CMK (cell line): ENCODE data around the gene ATXN1.
"Not testable (repeated sequence)": the region's sequence is repeated elsewhere in the genome, so short reads cannot be mapped to it uniquely, and the experiment has no call there.

Experiments
- DNase-seq: peaks from one replicate; pipeline ENCODE4 v3.0.0-alpha.2; 2010; ENCODE audit warnings: low read depth

ATXN1 gene

GRCh38 chr6:16760516-16761470 is at the start of gene ATXN1:
TSS of gene ATXN1 (minus strand) at chr6:16761460.
- DNase-seq = no peak

DNA sequence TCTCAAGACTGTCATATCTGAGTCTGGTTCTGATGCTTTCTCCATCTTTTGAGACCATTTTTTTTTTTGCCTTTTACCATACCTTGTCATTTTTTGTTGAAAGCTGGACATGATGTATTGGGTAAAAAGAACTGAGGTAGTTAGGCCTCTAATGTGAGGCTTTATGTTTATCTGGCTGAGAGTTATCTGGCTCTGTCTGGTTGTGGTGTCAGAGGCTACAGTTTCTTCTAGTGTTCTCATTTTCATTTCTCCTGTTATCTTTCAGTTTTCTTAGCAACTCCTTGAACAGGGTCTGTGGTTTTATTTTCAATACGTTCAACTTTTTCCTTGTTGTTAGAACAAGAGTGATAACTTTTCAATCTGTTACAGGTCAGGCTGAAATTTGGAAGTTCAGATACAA is 49.2 kb upstream of the ATXN1 start:
- no peak for DNase-seq

DNA sequence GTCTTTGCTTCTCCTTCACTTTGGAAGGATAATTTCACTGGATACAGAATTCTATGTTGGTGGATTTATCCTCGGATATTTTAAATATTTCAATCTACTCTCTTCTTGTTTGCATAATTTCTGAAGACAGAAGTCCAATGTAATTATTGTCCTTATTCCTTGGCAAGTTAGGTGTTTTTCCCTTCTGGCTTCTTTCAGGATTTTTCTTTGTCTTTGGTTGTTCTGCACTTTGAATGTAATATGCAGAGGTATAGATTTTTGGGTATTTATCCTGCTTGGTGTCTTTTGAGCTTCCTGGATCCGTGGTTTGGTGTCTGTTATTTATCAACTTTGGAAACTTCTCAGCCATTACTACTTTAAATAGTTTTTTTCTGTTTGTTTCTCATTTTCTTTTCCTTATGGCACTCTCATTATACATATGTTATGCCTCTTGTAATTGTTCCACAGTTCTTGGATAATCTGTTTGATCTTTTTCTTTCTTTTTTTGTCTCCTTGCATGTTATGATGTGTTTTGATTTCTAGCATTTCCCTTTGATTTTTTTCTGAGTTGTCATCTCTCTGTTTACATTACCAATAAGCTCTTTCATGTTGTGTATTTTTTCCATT is 48.6 kb upstream of the ATXN1 start:
- no peak for DNase-seq

DNA sequence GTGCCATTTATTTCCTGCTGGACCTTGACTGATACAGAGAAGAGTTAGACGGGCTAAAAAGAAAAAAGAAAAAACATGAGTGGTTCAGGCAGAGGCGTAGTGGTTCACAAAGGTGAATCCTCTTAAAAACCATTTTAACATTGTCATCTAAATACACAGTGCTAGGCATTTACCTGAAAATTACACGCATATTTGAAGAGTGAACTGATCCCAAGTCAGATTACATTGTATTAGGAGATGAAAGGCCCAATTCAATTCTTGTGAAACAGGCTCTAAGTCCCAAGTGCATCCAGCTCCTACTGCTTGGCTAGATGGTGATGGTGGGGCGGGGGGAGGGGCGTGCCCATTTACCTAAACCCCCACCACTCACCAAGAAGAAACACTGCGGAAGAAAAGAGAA is 46.7 kb upstream of the ATXN1 start:
- no peak for DNase-seq

DNA sequence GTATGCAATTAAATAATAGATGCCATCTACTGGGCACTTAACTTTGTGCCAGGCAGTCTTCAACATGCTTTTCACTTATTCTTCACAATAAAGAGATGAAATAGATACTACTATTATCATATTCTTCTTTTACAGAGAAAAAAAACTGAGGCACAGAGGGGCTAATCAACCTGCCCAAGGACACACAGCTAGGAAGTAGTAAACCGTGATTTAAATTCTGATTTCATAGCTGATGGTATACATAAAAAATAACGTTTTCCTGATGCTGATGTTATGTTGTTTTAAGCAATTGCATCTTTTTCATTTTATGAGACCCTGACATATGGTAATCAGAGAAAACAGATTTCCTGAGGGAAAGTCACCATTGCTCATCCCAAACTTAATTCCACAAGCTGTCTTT is 45.1 kb upstream of the ATXN1 start:
- no peak for DNase-seq

DNA sequence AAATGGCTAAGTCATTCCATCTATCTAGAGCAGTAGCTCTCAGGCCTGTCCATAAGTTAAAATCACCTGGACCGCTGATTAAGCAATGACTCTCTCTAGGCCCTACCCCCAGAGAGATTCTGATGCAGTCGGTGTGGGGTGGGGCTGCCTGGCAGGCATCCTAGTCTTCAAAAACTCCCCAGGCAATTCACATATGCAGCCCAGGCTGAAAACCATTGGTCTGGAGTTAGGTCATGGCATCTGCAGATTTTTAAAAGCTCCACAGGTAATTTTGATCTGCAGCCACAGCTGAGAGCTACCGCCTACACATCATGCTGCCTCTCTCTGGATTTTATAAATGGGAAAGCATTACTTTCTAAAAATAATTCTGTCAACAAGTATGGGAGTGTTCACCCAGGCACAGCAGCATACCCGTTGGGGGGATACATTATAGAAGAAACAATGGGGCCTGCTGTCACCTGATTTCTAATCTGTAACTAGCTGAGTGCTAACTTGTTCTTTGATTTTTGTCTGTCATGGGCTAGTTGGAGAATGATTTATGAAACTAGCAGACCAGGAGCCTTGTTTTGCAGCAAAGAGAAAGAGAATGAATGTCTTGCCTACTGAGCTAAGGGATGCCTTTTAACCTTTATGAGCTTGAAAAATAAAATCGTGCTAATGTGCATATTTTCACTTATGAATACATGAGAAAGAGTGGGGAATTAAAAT is 44.1 kb upstream of the ATXN1 start:
- DNase-seq = no peak

GRCh38 chr6:16804546-16805242 is 43.4 kb upstream of the ATXN1 start:
- DNase-seq = no peak

DNA sequence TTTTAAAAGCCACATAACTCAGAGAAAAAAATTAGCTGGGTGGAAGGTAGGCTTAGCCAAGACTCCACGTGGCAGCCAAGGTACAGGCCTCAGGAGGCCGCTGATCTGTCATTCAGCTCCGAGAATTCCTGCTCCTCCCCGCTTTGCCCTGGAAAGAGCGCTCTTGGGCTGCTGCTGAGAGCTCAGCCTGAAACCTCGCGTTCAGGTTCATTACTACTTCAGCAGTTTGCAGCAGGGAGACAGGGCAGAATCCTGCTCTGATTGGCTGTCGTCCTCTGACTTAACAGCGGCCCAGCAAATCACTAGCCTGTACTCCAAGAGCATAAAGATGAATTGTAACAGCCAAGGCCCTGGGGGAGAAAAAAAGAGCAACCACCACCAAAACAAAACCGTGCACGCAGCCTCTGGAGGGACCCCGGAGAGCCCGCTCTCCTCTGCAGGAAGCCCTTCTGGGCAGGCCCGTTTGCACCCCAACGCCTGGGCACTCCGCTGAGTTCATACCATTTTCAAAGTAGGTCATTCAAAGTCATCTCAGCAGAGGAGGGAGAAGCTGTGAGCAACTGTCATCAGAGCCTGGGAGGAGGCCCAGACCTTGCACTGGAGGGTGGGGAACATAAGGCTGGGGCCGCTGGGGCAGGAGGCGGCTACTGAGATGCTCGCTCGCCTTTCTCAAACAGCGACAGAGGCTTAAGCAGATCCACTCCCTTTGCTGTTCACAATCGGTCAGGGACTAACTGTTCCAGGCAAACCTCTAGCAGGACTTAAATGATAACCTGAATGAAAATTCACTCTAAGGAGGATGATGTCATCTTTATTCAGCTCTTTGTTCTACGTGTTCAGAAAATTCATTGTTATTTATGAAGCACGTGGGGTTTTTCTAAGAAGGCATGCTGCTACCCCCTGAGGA is 42.3 kb upstream of the ATXN1 start:
- DNase-seq = no peak

DNA sequence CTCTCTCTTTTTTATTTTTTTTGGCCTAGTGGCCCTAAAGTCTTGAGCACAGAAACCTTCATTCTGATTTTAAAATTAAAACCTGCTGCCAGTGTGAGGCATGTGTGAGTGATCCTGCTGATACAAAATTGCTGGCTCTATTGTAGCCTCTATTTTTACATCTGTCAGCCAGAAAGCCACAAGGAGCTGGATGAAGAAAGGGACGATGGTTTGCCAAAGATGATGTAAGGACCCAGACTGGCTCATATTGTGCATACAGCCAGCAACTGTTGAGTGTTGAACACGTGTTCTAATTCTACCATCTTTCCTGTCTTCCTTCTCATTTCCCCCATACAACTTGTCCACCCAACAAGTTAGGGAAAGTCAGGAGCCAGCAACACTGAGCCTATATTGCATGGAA is 40.8 kb upstream of the ATXN1 start:
- DNase-seq = no peak

DNA sequence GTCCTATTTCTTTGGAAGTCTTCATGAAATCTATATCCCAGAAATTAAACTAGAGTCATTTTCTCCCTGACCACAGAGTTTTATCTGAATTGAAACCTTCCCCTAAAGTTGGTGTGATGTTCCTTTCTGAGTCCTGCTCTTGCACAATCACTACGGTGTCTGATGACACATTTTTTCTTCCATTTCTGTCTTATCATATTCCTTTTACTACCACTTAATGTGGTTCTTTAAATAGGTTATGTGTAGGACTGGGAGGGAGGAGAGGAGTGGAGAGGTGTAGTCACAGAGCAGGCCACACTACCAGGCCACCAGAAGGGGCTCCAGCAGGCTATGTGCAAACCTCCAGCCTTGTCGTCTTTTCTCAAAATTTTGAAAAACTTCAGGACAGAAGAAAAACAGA is 39.7 kb upstream of the ATXN1 start:
- DNase-seq = no peak

DNA sequence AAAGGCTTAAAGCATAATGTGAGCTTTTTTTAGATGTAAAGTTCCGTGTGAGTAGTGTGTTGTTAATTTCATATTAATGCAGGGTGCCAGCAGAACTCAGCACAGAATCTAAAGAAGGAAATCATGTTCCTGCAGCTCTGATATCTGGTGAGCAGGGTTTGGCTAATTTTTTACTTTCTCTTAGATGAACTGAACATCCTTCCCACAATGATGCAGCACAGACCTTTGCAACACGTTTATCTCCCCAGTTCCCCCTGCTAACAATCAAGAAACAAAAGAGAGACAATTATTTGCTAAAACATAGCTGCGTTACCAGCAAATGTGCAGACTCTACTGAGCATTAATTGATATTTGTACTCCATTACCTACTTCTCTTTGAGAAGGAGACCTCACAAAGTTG is 39.1 kb upstream of the ATXN1 start:
- no peak for DNase-seq

GRCh38 chr6:16799279-16800193 is 38.3 kb upstream of the ATXN1 start:
- no peak for DNase-seq

GRCh38 chr6:16793828-16794412 is 32.7 kb upstream of the ATXN1 start:
- DNase-seq = no peak

DNA sequence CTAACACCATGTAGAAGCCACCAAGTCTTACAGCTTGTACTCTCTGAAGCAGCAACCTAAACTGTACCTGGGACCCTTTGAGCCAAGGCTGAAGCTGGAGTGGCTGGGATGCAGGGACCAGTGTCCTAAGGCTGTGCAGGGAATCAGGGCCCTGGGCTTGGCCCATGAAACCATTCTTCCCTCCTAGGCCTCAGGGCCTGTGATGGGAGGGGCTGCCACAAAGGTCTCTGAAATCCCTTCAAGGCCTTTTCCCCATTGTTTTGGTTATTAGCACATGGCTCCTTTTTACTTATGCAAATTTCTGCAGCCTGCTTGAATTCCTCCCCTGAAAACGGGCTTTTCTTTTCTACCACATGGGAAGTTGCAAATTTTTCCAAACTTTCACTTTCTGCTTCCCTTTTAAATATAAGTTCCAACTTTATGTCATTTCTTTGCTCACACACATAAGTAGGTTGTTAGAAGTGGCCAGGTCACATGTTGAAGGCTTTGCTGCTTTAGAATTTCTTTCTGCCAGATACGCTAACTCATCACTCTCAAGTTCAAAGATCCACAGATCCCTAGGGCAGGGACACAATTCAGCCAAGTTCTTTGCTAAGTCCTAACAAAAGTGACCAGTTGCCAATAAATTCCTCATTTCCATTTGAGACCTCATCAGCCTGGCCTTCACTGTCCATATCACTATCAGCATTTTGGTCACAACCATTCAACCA is 28.2 kb upstream of the ATXN1 start:
- no peak for DNase-seq

- no peak for DNase-seq
These were observed 25.9 kb upstream of the ATXN1 start for GRCh38 chr6:16787128-16787682.

DNA sequence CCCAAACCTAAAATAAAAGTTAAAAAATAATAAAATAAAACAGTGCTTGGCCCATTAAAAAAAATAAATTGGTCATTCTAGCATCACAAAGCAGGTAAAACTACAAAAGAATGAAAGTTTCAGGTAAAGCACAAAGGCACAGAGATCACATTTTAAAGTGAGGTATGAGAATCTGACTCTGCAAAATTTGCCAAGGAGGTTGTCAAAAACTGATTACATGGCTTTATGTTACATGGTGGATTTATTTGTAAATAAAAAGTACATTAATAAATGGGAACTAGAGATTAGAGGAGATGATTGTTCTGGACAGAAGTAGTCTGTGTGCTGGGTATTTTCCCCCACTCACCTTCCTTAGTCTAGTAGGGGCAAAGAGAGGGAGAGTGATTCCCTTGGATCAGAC is 24.2 kb upstream of the ATXN1 start:
- no peak for DNase-seq

GRCh38 chr6:16784957-16785356 is 23.7 kb upstream of the ATXN1 start:
- DNase-seq = not testable (repeated sequence)

DNA sequence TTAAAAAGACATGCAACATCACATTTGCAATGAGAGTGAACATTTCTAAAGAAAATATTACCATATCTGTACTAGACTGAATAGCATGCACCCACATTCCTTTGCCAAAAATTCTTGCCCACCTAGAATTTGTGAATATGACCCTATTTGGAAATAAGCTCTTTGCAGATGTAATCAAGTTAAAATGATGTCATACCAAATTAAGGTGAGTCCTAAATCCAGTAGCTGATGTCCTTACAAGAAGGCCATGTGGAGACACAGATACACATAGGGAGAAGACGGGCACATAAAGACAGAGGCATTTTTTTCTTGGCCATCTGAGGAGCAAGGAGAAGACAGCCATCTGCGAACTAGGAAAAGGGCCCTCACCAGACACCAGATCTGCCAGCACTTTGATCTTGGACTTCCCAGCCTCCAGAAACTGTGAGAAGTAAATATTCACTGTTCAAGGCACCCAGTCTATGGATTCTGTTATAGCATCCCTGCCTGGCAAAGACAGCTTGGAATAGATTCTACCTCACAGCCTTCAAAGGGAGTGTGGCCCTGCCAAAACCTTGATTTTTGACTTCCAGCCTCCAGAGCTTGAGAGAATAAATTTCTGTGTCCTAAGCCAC is 22.8 kb upstream of the ATXN1 start:
- no peak for DNase-seq
